Spleen (tissue), 11 donors: Measurements from ENCODE around the gene BEX4. TPM values are rescaled to one million over a fixed set of nuclear protein-coding genes. Genes with fewer than 3 reads are reported as not detected.
"Not testable (repeated sequence)": the region's sequence is repeated elsewhere in the genome, so short reads cannot be mapped to it uniquely, and the experiment has no call there.

Source experiments
- DNase-seq: peaks from one replicate; pipeline ENCODE4 v3.0.0-alpha.2; 2020
- H3K27ac ChIP-seq, 8 donors: fragments of 200-600 bp; sonication (generic) in 7 of 8; 1 replicate in 4 of 8; 2 replicates in 4 of 8; pipeline versions ENCODE4 v1.5.0 to v1.8.0; 2016 to 2021; ENCODE audit warnings: inconsistent platforms in 4 of 8, mild to moderate bottlenecking in 4 of 8, moderate library complexity in 1 of 8
- H3K27me3 ChIP-seq, 7 donors: fragments of 200-600 bp; sonication (generic) in 6 of 7; replicated peaks in 1 of 7; 1 replicate in 4 of 7; 2 replicates in 3 of 7; pipeline versions ENCODE4 v1.5.0 to v1.8.0; 2016 to 2021; ENCODE audit warnings: inconsistent platforms in 3 of 7, mild to moderate bottlenecking in 1 of 7
- H3K36me3 ChIP-seq, 6 donors: fragments of 200-600 bp; sonication (generic) in 5 of 6; 1 replicate in 4 of 6; 2 replicates in 2 of 6; pipeline versions ENCODE4 v1.5.0 to v1.8.0; 2016 to 2021; ENCODE audit warnings: inconsistent platforms in 2 of 6
- H3K4me1 ChIP-seq, 6 donors: fragments of 200-600 bp; sonication (generic) in 5 of 6; 1 replicate in 3 of 6; 2 replicates in 3 of 6; pipeline versions ENCODE4 v1.5.0 to v1.8.0; 2016 to 2021; ENCODE audit warnings: inconsistent platforms in 3 of 6
- H3K4me3 ChIP-seq, 8 donors: fragments of 200-600 bp; sonication (generic) in 7 of 8; 1 replicate in 4 of 8; 2 replicates in 4 of 8; pipeline versions ENCODE4 v1.5.0 to v1.8.0; 2016 to 2021; ENCODE audit warnings: inconsistent platforms in 4 of 8, mild to moderate bottlenecking in 4 of 8, moderate library complexity in 2 of 8
- H3K9me3 ChIP-seq, 8 donors: fragments of 200-600 bp; sonication (generic) in 7 of 8; 1 replicate in 4 of 8; 2 replicates in 4 of 8; pipeline versions ENCODE4 v1.5.0 to v1.8.0; 2016 to 2021; ENCODE audit warnings: inconsistent platforms in 4 of 8
- POLR2A ChIP-seq, 3 donors: fragments of 450-650 bp; IDR thresholded peaks; one replicate each; pipeline ENCODE4 v1.5.1; 2017; ENCODE audit warnings: antibody characterized with exemption in 3 of 3, mild to moderate bottlenecking in 1 of 3
- POLR2AphosphoS5 ChIP-seq, 3 donors: sonication (generic); formaldehyde crosslinking; IDR thresholded peaks; one replicate each; pipeline ENCODE4 v1.5.1; 2017; ENCODE audit warnings: antibody characterized with exemption in 3 of 3
- WGBS, 5 donors: extraction: QIAGEN DNeasy Blood & Tissue Kit in 3 of 5; methylation state at CpG; one replicate each; pipeline versions ENCODE4 v1.1.5 to v1.1.7; 2013 to 2018; 5-methylcytosine and 5-hydroxymethylcytosine counted together
- intact Hi-C: fragments of 100-400 bp; cut with DNase I; formaldehyde crosslinking; loops from one replicate; pipeline ENCODE4 v1.15.0; 2023; ENCODE audit warnings: low total_unique reads
- polyA plus RNA-seq, 3 donors: library from polyadenylated mRNA; stranded (reverse); fragments of 200-250 nt; gene quantifications; one replicate each; pipeline ENCODE4 v1.2.1, GENCODE V29; 2013
- total RNA-seq, 7 donors: library from RNA; depleted of rRNA in 3 of 7; stranded (reverse); fragments of >200 nt in 3 of 7; fragmentation: NEBNext Ultra II Directional in 4 of 7; extraction: Animal tissue kit (Norgen Biotek cat#: 25700) in 4 of 7; gene quantifications; one replicate each; pipeline versions ENCODE4 v1.1.0 to v1.2.1, GENCODE V29; 2016 to 2021
- TF ChIP-seq, protein P1 (sequence below), 11 experiments: fragments of 200-600 bp in 7 of 11; fragments of 450-650 bp in 4 of 11; sonication (generic) in 4 of 11; IDR thresholded peaks in 8 of 11; conservative IDR thresholded peaks in 3 of 11; 1 replicate in 7 of 11; 2 replicates in 4 of 11; pipeline versions ENCODE4 v1.4.0 to v1.8.0; 2016 to 2021; ENCODE audit warnings: antibody characterized with exemption in 11 of 11, inconsistent platforms in 4 of 11, mild to moderate bottlenecking in 1 of 11
- donor health status: healthy with polysubstance abuse.
- donor health status: DM: no; HTN: no; CAD: no; lungs with moderate emphysema.
- donor health status: DM: no; HTN: no; CAD: no.
- donor health status: Bipolar disorder and iron deficiency.
- donor health status: healthy.
- donor health status: DM: no; HTN: no; CAD: no.
- donor health status: DM: yes; HTN: yes; CAD: no.

BEX4 gene
- total and polyA plus RNA-seq, 10 donors, result 26.0 to 72.7 (median 50.4) TPM

DNA sequence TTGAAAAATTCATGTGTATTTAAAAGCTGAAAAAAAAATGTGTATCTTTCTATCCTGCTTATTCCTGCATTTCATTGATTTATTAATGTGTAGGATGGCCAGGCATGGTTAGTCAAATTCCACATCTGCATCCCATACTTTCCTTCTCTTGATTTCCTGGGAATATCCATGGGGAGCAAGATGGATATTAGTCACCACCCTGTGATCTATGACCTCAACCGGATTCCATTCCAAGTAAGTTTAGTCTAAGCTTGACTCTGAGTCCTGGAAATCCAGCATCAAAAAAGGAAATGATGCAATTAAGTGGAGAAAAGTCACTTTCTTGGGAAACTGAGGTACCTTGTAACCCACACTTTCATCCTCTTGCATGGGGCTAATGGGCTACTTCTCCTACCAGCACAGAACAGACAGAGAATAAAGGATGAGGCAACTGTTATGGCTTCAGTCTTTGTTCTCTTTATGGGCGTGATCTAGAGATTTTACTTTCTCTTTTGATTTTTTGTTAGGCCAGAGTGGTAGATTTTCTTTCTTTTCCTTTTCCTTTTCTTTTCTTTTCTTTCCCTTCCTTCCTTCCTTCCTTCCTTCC lies 17.1 kb upstream of the BEX4 start:
- peaks cover 0 to 14% (median 0%) of the 10 kb centered on the region in 7 donors for H3K27me3 ChIP-seq
- H3K27ac ChIP-seq, result no peak overlapping the region
- intact Hi-C loops, result no loop called here
- H3K9me3 ChIP-seq, result no peaks in the 10 kb centered on the region
- H3K4me3 ChIP-seq, result no peak overlapping the region
- no peak for DNase-seq
- 34 to 82% (median 66%) methylated on average over 2 of the region's 2 CpGs for WGBS, 5 donors
- TF ChIP-seq, protein P1, sequence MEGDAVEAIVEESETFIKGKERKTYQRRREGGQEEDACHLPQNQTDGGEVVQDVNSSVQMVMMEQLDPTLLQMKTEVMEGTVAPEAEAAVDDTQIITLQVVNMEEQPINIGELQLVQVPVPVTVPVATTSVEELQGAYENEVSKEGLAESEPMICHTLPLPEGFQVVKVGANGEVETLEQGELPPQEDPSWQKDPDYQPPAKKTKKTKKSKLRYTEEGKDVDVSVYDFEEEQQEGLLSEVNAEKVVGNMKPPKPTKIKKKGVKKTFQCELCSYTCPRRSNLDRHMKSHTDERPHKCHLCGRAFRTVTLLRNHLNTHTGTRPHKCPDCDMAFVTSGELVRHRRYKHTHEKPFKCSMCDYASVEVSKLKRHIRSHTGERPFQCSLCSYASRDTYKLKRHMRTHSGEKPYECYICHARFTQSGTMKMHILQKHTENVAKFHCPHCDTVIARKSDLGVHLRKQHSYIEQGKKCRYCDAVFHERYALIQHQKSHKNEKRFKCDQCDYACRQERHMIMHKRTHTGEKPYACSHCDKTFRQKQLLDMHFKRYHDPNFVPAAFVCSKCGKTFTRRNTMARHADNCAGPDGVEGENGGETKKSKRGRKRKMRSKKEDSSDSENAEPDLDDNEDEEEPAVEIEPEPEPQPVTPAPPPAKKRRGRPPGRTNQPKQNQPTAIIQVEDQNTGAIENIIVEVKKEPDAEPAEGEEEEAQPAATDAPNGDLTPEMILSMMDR (IDR thresholded peaks at IDR 0.05 in 8 of 11, conservative IDR thresholded peaks at IDR 0.05 in 3 of 11), result no peak
- TF ChIP-seq POLR2A (IDR thresholded peaks at IDR 0.05) (no peak), POLR2AphosphoS5 (IDR thresholded peaks at IDR 0.05) (no peak)
- H3K4me1 ChIP-seq, result no peaks in the 10 kb centered on the region
- no peaks in the 10 kb centered on the region for H3K36me3 ChIP-seq

DNA sequence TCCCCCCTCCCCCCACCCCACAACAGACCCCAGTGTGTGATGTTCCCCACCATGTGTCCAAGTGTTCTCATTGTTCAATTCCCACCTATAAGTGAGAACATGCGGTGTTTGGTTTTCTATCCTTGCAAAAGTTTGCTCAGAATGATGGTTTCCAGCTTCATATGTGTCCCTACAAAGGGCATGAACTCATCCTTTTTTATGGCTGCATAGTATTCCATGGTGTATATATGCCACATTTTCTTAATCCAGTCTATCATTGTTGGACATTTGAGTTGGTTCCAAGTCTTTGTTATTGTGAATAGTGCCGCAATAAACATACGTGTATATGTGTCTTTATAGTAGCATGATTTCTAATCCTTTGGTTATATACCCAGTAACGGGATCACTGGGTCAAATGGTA lies 16.2 kb upstream of the BEX4 start:
- H3K4me1 ChIP-seq, H3K27me3 ChIP-seq, DNase-seq, H3K4me3 ChIP-seq, H3K36me3 ChIP-seq, H3K27ac ChIP-seq, H3K9me3 ChIP-seq, intact Hi-C loops: not testable (repeated sequence)
- WGBS, 5 donors, result 88 to 100% (median 92%) methylated on average over 4 of the region's 4 CpGs

DNA sequence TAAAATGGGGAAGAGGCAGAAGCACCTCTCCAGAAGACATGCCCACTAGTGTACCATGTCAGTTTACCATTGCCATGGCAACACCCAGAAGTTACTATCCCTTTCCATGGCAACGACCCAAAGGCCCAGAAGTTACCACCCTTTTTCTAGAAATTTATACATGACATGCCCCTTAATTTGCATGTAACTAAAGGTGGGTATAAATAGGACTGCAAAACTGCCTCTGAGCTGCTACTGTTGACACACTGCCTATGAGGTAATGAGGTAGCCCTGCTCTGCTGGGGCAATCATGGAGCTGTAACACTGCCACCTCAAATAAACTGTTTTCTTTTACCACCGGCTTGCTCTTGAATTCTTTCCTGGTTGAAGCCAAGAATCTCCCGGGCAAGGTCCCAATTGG lies 13.9 kb upstream of the BEX4 start:
- no peak overlapping the region for H3K27ac ChIP-seq
- intact Hi-C loops, result no loop called here
- H3K27me3 ChIP-seq, result peaks cover 0 to 8% (median 0%) of the 10 kb centered on the region in 7 donors
- WGBS, 5 donors, result 66 to 93% (median 73%) methylated on average over 3 of the region's 3 CpGs
- no peaks in the 10 kb centered on the region for H3K36me3 ChIP-seq
- no peak overlapping the region for H3K4me3 ChIP-seq
- no peak for TF ChIP-seq POLR2A (IDR thresholded peaks at IDR 0.05)
- TF ChIP-seq, protein P1 (IDR thresholded peaks at IDR 0.05 in 8 of 11, conservative IDR thresholded peaks at IDR 0.05 in 3 of 11), result no peak
- no peaks in the 10 kb centered on the region for H3K9me3 ChIP-seq
- H3K4me1 ChIP-seq, result no peaks in the 10 kb centered on the region
- no peak for DNase-seq

DNA sequence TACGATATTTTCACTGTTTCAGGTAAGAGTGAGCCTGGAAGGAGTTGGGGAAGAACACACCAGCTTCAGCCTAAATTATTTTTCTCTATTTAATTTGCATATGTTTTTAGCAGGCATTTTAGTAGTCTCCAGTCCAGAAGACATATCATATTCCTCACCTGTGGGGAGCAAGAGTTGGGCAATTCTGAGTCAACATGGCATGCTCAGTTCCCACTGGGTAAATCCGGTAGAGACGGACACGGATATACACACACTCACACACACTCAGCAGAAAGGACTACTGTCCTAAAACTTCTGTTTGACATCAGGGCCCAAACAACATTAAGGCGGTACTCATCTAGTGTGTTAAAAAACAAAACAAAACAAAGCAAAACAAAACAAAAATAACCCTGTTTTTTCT lies 4.9 kb upstream of the BEX4 start:
- H3K9me3 ChIP-seq, result no peaks in the 10 kb centered on the region
- peaks cover 0 to 10% (median 0%) of the 10 kb centered on the region in 7 donors for H3K27me3 ChIP-seq
- TF ChIP-seq POLR2A (IDR thresholded peaks at IDR 0.05), result no peak
- TF ChIP-seq POLR2AphosphoS5 (IDR thresholded peaks at IDR 0.05), result no peak
- TF ChIP-seq, protein P1 (IDR thresholded peaks at IDR 0.05 in 8 of 11, conservative IDR thresholded peaks at IDR 0.05 in 3 of 11), result no peak
- no peak overlapping the region for H3K27ac ChIP-seq
- no peak overlapping the region for H3K4me3 ChIP-seq
- DNase-seq, result no peak
- WGBS, 5 donors, result 78 to 99% (median 91%) methylated on average over 5 of the region's 5 CpGs
- H3K4me1 ChIP-seq, result peaks cover 0 to 4% (median 2%) of the 10 kb centered on the region in 6 donors
- intact Hi-C loops, result loop anchor here (5.0 kb wide), 1 partner anchor 257 kb away; no protein-coding TSS in a partner anchor
- H3K36me3 ChIP-seq, result no peaks in the 10 kb centered on the region
